ENCODE measurements around the gene KCNQ1.

Gene KCNQ1

GRCh38 chr11:2792381-2793250, 347.8 kb downstream of the KCNQ1 start:
- no peak for DNase-seq

DNA sequence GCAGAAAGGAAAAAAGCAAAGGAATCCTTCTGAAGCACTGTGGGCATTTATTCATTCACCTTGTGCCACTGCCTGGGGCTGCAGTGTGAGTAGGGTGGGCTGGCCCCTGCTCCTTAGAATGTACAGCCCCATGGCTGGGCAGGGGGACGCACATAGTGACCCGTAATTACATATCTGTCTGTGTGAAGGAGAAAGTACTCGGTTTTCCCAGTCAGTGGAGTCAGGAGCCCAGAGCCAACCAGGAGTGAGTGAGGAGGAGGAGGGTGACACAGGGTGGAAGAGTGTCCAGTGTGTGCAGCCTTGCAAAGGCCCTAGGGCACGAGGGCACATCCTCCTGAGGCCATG, 348.9 kb downstream of the KCNQ1 start:
- no peak for DNase-seq

- DNase-seq: no peak
These were observed 349.5 kb downstream of the KCNQ1 start for GRCh38 chr11:2794046-2794967.

- DNase-seq: no peak
These were observed 350.1 kb downstream of the KCNQ1 start for GRCh38 chr11:2794968-2795322.

DNA sequence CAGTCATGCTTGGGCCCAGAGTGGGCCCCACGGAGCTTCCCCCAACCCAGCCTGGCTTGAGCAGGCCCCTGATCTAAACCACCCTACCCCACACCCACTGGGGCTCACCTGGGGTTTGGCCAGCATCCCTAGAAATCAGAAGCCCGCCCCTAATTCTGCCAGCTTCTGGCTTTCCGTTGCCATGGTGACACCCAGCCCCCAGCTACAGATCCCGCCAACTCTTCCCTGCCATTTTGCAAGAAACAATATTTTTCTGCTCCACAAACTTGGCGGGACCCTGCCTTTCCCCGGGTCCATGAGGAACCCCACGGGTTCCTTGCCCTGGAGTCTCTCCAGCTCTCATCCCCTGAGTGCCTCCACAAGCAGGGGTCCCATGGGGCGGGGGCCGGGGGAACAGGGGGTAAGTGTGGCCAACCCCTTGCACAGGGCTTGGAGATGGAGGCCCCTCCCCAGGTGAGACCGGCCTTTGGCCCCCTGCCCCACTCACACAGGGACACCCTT, 350.7 kb downstream of the KCNQ1 start:
- no peak for DNase-seq

DNA sequence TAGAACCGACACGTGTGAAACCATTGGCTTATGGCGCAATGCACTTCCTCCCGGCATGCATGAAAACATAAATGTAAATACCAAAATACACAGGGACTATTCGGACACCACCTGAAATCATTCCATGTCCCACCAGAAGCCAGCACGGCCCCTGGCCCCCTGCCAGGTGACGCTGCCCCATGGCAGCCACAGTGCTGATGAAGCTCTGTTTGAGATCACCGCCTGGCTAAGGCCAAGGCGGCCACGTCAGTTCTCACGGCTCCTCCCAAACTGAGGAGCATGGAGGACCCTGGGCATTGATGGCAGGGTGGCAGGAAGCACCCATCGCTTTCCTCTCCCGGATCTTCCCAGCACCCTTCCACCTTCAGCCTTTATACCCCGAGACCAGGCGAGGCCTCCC, 351.3 kb downstream of the KCNQ1 start:
- no peak for DNase-seq

DNA sequence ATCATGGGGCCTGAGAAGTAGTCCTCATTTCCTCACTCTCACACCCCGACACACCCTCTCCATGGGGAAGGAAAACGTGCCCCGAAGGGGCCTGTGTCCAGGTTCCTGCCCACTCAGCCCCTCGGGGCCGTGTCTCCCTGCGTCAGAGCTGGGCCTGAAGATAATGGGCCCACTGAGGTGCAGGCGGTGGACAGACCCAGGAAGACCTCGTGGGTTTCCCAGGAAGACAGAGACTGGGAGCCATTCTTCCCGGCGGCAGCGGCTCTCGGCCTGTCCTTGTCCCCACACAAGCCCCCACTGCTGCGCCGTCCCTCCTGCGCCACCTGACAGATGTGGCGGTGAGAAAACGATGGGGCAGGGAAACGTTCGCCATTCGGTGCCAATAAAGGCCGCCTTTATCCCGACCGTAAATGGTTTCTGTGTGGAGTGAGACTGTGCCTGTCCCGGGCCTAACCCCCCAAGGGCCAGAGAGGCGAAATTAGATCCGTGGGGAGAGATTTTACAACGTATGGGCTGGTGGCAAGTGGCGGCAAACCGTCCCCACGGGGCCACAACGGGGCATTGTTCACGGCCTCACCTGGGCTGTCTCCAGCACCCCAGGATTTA, 351.8 kb downstream of the KCNQ1 start:
- no peak for DNase-seq

DNA sequence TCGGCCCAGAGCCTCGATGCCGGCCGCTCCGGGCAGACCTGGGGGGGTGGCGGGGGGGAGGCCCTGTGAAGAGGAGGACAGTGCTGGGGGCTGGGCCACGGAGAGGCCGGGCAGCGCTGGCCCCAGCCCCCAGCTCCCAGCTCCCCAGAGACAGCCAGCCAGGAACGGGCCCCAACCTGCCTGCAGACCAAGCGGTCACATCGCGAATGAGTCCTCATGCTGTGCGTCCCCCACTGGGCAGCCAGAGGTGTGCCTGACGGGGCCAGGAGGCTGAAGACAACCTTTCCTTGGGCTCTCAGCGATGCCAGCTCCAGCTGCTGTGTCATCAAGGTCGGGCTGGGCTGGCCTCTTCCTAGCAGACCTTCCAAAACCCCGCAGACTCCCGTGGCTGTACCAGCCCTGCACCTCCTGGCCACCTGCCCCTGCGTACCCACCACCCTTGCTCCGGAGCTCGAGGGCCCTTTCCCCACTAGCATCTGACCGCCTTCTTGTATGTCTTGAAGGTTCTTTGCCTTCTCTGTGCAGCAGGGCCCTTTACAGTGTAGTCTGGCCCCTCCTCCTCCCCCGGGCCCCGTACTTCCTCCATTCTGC, 352.4 kb downstream of the KCNQ1 start:
- no peak for DNase-seq

- no peak for DNase-seq
These were observed 353.0 kb downstream of the KCNQ1 start for GRCh38 chr11:2797741-2798361.

- no peak for DNase-seq
These were observed 354.3 kb downstream of the KCNQ1 start for GRCh38 chr11:2798951-2799761.

DNA sequence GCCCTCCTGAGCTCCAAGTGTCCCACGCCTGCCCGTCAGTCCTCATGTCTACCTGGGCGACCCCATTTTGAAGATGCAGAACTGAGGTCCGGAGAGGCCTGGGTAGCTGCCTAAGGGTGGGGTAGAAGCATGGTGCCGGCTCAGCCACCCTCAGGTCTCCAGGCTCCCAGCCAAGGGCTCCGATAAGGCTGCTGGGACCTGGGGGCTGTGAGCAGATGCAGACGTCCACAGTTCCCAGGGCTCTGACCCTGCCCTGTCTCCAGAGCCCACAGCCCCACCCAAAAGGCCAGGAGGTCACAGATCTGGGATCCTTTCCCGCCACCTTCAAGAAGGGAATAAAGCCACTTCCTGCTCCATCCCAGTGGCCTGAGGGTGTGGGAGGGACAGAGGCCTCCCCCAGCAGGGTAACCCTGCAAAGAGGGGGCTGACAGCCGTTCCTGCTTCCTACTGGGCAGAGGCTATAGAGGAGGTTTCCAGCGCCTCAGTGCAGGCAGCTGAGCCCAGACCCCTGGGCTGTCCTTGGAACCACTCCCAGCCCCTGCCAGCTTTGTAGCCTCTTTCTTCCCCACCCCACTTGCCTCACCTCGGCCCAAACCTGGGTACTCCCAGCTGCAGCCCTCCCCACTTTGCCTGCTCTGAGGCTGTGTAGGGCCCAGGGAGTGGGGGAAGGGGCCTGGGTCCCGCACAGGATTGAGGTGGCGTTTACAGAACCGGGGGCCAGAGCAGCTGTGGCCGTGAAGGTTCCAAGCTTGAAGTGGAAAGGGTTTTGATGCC, 355.3 kb downstream of the KCNQ1 start:
- DNase-seq: no peak

DNA sequence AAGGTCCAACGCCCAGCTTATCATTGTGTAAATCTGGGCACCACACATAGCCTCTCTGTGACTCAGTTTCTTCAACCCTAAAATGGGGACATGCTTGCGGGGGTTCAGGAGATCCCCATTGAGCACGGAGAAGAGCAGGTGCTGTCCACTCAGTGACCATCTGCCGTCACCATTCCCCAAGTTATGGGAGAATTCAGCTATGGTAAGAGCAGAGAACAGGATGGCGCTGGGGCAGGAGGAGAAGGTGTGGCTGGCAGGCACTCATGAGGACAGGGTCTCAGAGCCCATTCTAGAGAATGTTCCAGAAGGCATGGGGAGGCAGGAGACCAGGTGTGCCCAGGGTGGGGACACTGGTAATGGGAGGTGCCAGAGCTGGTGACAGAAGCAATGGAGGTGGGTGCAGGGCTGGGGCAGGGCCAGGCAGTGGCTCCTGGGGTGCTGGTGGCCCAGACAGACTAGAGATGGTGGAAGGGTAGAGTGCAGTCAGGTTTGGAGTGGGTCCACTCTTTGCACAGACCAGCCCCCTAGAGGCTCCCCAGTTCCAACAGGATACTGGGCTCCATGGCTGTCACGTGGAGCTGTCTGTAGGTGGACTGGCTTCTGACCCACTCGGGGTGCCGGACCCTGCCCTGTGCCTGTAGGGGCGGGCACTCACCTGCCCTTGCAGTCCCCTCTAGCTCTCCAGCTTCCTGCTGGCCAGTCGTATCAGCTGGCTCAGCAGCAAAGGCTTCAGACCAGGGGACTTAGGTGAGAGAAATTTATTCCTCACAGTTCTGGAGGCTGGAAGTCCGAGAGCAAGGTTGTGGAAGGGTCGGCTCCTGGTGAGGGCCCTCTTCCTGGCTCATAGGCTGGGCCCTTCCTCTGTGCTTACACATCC, 356.1 kb downstream of the KCNQ1 start:
- DNase-seq: no peak

DNA sequence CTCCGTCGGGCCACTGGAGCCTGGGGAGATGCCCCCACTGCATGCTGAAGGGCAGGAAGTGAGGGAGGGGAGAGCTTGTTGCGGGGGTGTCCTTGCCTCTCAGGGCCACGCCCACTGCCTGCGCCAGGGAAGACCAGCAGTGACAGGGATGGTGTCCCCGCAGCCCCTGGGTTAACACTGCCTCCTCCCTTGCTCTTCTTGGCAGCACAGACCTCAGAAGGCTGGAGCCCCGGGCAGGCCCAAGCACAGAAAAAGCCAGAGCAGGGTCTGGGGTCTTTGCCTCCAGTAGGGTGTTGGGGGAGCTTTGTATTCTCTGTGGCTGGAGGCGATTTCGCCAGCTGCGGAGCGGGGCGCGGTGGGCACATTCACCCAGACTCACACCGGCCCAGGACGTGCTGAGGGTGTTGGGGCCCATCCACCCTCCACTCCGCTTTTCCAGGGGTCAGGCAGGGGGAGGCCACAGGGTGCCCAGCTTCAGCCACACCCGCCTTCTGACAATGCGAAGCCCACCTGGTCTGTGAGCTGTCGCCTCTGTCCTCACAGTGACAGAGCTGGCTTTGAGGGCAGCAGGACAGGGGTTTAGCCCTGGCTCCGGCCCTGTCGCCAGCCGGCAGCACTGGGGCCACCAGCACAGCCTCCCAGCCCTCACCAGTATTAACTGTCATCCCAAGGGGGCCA, 357.0 kb downstream of the KCNQ1 start:
- no peak for DNase-seq

GRCh38 chr11:2802389-2803185, 357.8 kb downstream of the KCNQ1 start:
- DNase-seq: no peak

DNA sequence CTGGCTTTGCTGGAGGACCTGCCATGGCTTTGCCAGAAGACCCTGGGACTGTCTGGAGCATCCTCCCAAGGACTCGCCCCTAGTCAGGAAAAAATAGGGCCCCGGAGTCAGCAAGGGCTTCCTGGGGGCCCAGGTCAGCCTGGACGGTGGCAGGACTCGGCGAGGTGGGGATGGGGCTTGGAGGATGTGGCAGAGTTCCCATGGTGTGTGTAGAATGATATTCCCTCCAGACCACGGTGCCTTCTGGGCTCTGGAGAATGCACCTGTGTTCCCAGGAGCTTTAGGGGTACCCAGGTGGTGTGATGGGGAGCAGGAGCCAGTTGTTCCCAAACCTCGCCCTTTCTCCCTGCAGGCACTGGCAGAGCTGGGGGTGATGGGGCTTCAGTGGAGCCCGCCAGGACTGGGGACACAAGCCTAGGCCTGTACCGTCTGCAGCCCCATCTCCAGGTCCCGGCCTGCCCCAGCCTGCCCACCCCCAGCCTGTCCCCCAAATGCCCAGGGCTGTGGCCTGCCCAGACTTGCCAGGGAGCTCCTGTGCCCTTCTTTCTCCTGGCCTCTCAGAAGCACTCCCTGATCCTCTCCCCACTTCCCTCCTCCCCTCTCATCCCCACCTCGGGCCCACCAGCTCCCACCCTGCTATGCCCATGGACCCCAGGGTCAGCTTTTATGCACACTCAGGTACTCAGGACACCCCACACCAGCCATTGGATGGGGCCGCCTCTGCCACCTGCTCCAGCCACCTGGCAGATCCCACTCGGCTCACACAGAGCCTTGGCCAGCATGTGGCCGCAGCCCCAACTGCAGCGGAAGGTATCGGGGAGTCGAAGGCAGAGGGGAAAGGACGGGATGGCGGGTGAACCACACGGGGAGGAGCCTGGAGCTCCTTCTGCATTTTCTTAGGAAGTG, 358.6 kb downstream of the KCNQ1 start:
- no peak for DNase-seq

- no peak for DNase-seq
These were observed 359.4 kb downstream of the KCNQ1 start for GRCh38 chr11:2804189-2804588.

DNA sequence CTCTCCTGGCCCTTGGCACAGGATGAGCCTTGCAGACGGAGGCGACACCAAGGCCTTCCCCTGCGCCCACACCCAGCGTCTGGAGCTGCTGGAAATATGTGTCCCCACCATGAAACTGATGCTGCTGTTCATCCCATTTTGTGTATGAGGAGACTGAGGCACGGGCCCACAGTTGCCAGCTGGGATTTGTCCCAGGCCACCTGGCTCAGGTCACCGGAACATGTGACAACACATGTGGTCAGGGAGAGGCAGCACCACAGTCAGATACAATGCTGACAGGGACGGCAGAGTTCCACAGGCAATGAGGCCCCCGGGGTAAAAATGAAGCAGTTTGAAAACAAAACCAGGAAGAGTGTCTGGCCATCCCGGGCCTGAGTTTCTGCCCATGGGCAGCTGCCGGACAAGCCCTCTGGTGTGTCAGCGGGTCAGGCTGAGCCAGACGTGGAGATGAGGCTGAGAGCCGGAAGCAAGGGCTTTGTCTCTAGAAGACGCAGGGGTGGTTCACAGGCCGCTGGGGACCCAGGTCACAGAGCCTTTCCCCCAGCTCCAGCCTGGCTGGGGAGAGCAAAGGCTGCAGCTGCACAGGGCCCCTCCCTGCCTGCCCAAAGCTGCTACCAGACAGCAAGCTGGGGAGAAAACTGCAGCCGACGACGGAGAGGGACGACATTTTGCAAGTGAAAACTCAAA, 360.0 kb downstream of the KCNQ1 start:
- no peak for DNase-seq
